Activated naive CD4-positive, alpha-beta T cell treated with anti-CD3 and anti-CD28 coated beads, Interleukin-2, amount 10 ng/mL, durations not matched to agents 7 days and 5 days (primary cell): ENCODE data around the gene ISOC1.

Experiments used
- CTCF ChIA-PET: fragments of 350-600 bp; sonication (Branson Sonifier 250); formaldehyde crosslinking; loops from one replicate; lab custom pipeline; 2021; ENCODE audit warnings: antibody characterized with exemption; lab: Charles Lee
- DNase-seq: peaks from one replicate; pipeline ENCODE4 v3.0.0-alpha.2; 2020
- H3K27ac Mint-ChIP-seq: one replicate; pipeline ENCODE4 v1.8.0; 2021; ENCODE audit warnings: mild to moderate bottlenecking, moderate library complexity, mixed read lengths
- H3K27me3 Mint-ChIP-seq: one replicate; pipeline ENCODE4 v1.8.0; 2021; ENCODE audit warnings: mild to moderate bottlenecking, mixed read lengths
- H3K36me3 Mint-ChIP-seq: one replicate; pipeline ENCODE4 v1.8.0; 2021; ENCODE audit warnings: mixed read lengths
- H3K4me1 Mint-ChIP-seq: one replicate; pipeline ENCODE4 v1.8.0; 2021; ENCODE audit warnings: mixed read lengths
- H3K4me3 Mint-ChIP-seq: one replicate; pipeline ENCODE4 v1.8.0; 2021; ENCODE audit warnings: mild to moderate bottlenecking, moderate library complexity, mixed read lengths
- H3K9me3 Mint-ChIP-seq: one replicate; pipeline ENCODE4 v1.8.0; 2021; ENCODE audit warnings: mixed read lengths

Gene ISOC1

GRCh38 chr5:129103397-129103796 is 8.8 kb downstream of the ISOC1 start:
- peaks cover 5% of the 10 kb centered on the region for H3K4me1 Mint-ChIP-seq
- no peak overlapping the region for H3K27ac Mint-ChIP-seq
- H3K36me3 Mint-ChIP-seq, result peaks cover 16% of the 10 kb centered on the region
- no peak overlapping the region for H3K4me3 Mint-ChIP-seq
- H3K9me3 Mint-ChIP-seq, result no peaks in the 10 kb centered on the region
- no peaks in the 10 kb centered on the region for H3K27me3 Mint-ChIP-seq
- DNase-seq, result no peak
- CTCF ChIA-PET, result interaction anchor here (1.5 kb wide), 1 partner anchor 9 kb away, joined by 3 read pairs; the partner anchor contains the start of gene ISOC1

GRCh38 chr5:129104915-129105455 is 10.4 kb downstream of the ISOC1 start:
- no peak for DNase-seq
- CTCF ChIA-PET, result interaction anchor here (0.7 kb wide), 1 partner anchor 9 kb away, joined by 3 read pairs; no protein-coding TSS in a partner anchor
- H3K9me3 Mint-ChIP-seq, result no peaks in the 10 kb centered on the region
- H3K27ac Mint-ChIP-seq, result no peak overlapping the region
- no peaks in the 10 kb centered on the region for H3K27me3 Mint-ChIP-seq
- no peaks in the 10 kb centered on the region for H3K4me1 Mint-ChIP-seq
- H3K4me3 Mint-ChIP-seq, result no peak overlapping the region
- H3K36me3 Mint-ChIP-seq, result peaks cover 19% of the 10 kb centered on the region

GRCh38 chr5:129107637-129108036 is 13.1 kb downstream of the ISOC1 start:
- Mint-ChIP-seq H3K27ac (no peak overlapping the region), H3K4me3 (no peak overlapping the region), H3K9me3 (no peaks in the 10 kb centered on the region), H3K4me1 (no peaks in the 10 kb centered on the region), H3K27me3 (no peaks in the 10 kb centered on the region), H3K36me3 (peaks cover 19% of the 10 kb centered on the region)
- CTCF ChIA-PET, result no interaction called here
- DNase-seq, result no peak

- Mint-ChIP-seq H3K27ac (no peak overlapping the region), H3K4me3 (no peak overlapping the region), H3K9me3 (no peaks in the 10 kb centered on the region), H3K36me3 (peaks cover 18% of the 10 kb centered on the region), H3K27me3 (no peaks in the 10 kb centered on the region), H3K4me1 (no peaks in the 10 kb centered on the region)
- CTCF ChIA-PET, result no interaction called here
- DNase-seq, result no peak
Measured at GRCh38 chr5:129110742-129111141, 16.2 kb downstream of the ISOC1 start.

GRCh38 chr5:129111351-129111750 is 16.8 kb downstream of the ISOC1 start:
- H3K27ac Mint-ChIP-seq, result no peak overlapping the region
- H3K36me3 Mint-ChIP-seq, result peaks cover 13% of the 10 kb centered on the region
- H3K9me3 Mint-ChIP-seq, result no peaks in the 10 kb centered on the region
- CTCF ChIA-PET, result interaction anchor here (0.9 to 1.0 kb wide), 2 partner anchors 14 to 22 kb away, joined by 3 read pairs; no protein-coding TSS in a partner anchor
- no peak for DNase-seq
- no peak overlapping the region for H3K4me3 Mint-ChIP-seq
- no peaks in the 10 kb centered on the region for H3K27me3 Mint-ChIP-seq
- no peaks in the 10 kb centered on the region for H3K4me1 Mint-ChIP-seq

- no peak for DNase-seq
- H3K4me1 Mint-ChIP-seq, result no peaks in the 10 kb centered on the region
- CTCF ChIA-PET, result interaction anchor here (0.9 to 1.0 kb wide), 2 partner anchors 15 to 21 kb away, joined by 3 read pairs; no protein-coding TSS in a partner anchor
- no peaks in the 10 kb centered on the region for H3K9me3 Mint-ChIP-seq
- H3K27ac Mint-ChIP-seq, result no peak overlapping the region
- H3K36me3 Mint-ChIP-seq, result peaks cover 9% of the 10 kb centered on the region
- no peak overlapping the region for H3K4me3 Mint-ChIP-seq
- no peaks in the 10 kb centered on the region for H3K27me3 Mint-ChIP-seq
Measured at GRCh38 chr5:129112295-129112694, 17.7 kb downstream of the ISOC1 start.

GRCh38 chr5:129113867-129114266 is 19.3 kb downstream of the ISOC1 start:
- Mint-ChIP-seq H3K36me3 (peaks cover 6% of the 10 kb centered on the region), H3K4me3 (no peak overlapping the region), H3K9me3 (no peaks in the 10 kb centered on the region), H3K4me1 (no peaks in the 10 kb centered on the region), H3K27ac (no peak overlapping the region), H3K27me3 (no peaks in the 10 kb centered on the region)
- no peak for DNase-seq
- CTCF ChIA-PET, result no interaction called here

- Mint-ChIP-seq H3K27ac (no peak overlapping the region), H3K4me3 (no peak overlapping the region), H3K27me3 (no peaks in the 10 kb centered on the region), H3K9me3 (no peaks in the 10 kb centered on the region), H3K36me3 (peaks cover 3% of the 10 kb centered on the region), H3K4me1 (no peaks in the 10 kb centered on the region)
- no peak for DNase-seq
- CTCF ChIA-PET, result no interaction called here
Measured at GRCh38 chr5:129114539-129115193, 20.1 kb downstream of the ISOC1 start.

GRCh38 chr5:129115680-129116079 is 21.1 kb downstream of the ISOC1 start:
- Mint-ChIP-seq H3K27me3 (no peaks in the 10 kb centered on the region), H3K27ac (no peak overlapping the region), H3K36me3 (peaks cover 3% of the 10 kb centered on the region), H3K4me3 (no peak overlapping the region), H3K4me1 (no peaks in the 10 kb centered on the region), H3K9me3 (no peaks in the 10 kb centered on the region)
- CTCF ChIA-PET, result no interaction called here
- DNase-seq, result no peak

GRCh38 chr5:129116797-129117196 is 22.2 kb downstream of the ISOC1 start:
- DNase-seq, result no peak
- peaks cover 3% of the 10 kb centered on the region for H3K36me3 Mint-ChIP-seq
- H3K27me3 Mint-ChIP-seq, result no peaks in the 10 kb centered on the region
- CTCF ChIA-PET, result no interaction called here
- H3K4me3 Mint-ChIP-seq, result no peak overlapping the region
- H3K4me1 Mint-ChIP-seq, result no peaks in the 10 kb centered on the region
- H3K27ac Mint-ChIP-seq, result no peak overlapping the region
- no peaks in the 10 kb centered on the region for H3K9me3 Mint-ChIP-seq

GRCh38 chr5:129118405-129118804 is 23.9 kb downstream of the ISOC1 start:
- Mint-ChIP-seq H3K27me3 (no peaks in the 10 kb centered on the region), H3K9me3 (no peaks in the 10 kb centered on the region), H3K36me3 (peaks cover 2% of the 10 kb centered on the region), H3K4me1 (no peaks in the 10 kb centered on the region), H3K27ac (no peak overlapping the region), H3K4me3 (no peak overlapping the region)
- CTCF ChIA-PET, result interaction anchor here (1.0 to 1.9 kb wide), 2 partner anchors 11 to 24 kb away, joined by 3 to 7 read pairs; partner anchors contain the start of gene ISOC1
- no peak for DNase-seq

GRCh38 chr5:129118826-129119225 is 24.3 kb downstream of the ISOC1 start:
- H3K36me3 Mint-ChIP-seq, result peaks cover 2% of the 10 kb centered on the region
- H3K4me1 Mint-ChIP-seq, result no peaks in the 10 kb centered on the region
- DNase-seq, result no peak
- no peak overlapping the region for H3K27ac Mint-ChIP-seq
- H3K4me3 Mint-ChIP-seq, result no peak overlapping the region
- CTCF ChIA-PET, result interaction anchor here (1.0 to 1.9 kb wide), 2 partner anchors 11 to 24 kb away, joined by 3 to 7 read pairs; partner anchors contain the start of gene ISOC1
- H3K9me3 Mint-ChIP-seq, result no peaks in the 10 kb centered on the region
- H3K27me3 Mint-ChIP-seq, result no peaks in the 10 kb centered on the region

GRCh38 chr5:129120158-129120581 is 25.6 kb downstream of the ISOC1 start:
- no peaks in the 10 kb centered on the region for H3K27me3 Mint-ChIP-seq
- H3K27ac Mint-ChIP-seq, result no peak overlapping the region
- no peak for DNase-seq
- no peak overlapping the region for H3K4me3 Mint-ChIP-seq
- CTCF ChIA-PET, result interaction anchor here (1.9 kb wide), 1 partner anchor 9 kb away, joined by 7 read pairs; no protein-coding TSS in a partner anchor
- H3K36me3 Mint-ChIP-seq, result peaks cover 2% of the 10 kb centered on the region
- no peaks in the 10 kb centered on the region for H3K9me3 Mint-ChIP-seq
- H3K4me1 Mint-ChIP-seq, result no peaks in the 10 kb centered on the region

- Mint-ChIP-seq H3K9me3 (no peaks in the 10 kb centered on the region), H3K4me3 (no peak overlapping the region), H3K27ac (no peak overlapping the region), H3K4me1 (peaks cover 16% of the 10 kb centered on the region), H3K36me3 (no peaks in the 10 kb centered on the region), H3K27me3 (no peaks in the 10 kb centered on the region)
- CTCF ChIA-PET, result no interaction called here
- no peak for DNase-seq
Measured at GRCh38 chr5:129122560-129122959, 28.0 kb downstream of the ISOC1 start.

GRCh38 chr5:129124608-129125007 is 30.1 kb downstream of the ISOC1 start:
- Mint-ChIP-seq H3K36me3 (no peaks in the 10 kb centered on the region), H3K27ac (no peak overlapping the region), H3K4me3 (no peak overlapping the region), H3K27me3 (no peaks in the 10 kb centered on the region), H3K4me1 (peaks cover 16% of the 10 kb centered on the region), H3K9me3 (no peaks in the 10 kb centered on the region)
- CTCF ChIA-PET, result interaction anchor here (2.1 kb wide), 1 partner anchor 29 kb away, joined by 4 read pairs; no protein-coding TSS in a partner anchor
- no peak for DNase-seq
